Central memory CD8-positive, alpha-beta T cell (primary cell): ENCODE results near the gene MRNIP.

Experiments
- ATAC-seq: fragments of 150-1000 bp; cut with Tn5 transposase; replicated peaks from 2 replicates; pipeline ENCODE4 v1.10.0; 2022; ENCODE audit warnings: mild to moderate bottlenecking, moderate FRiP score, moderate number of reproducible peaks; ENCODE audit not compliant: poor library complexity, severe bottlenecking; ENCODE audit errors: extremely low read depth
- DNase-seq, 2 donors: peaks; one replicate each; pipeline ENCODE4 v3.0.0; 2021; ENCODE audit warnings: low spot score in 2 of 2
- H3K27ac Mint-ChIP-seq: one replicate; pipeline ENCODE4 v1.8.0; 2022; ENCODE audit warnings: low read depth, mild to moderate bottlenecking, moderate library complexity, mixed read lengths
- H3K27me3 Mint-ChIP-seq: one replicate; pipeline ENCODE4 v1.8.0; 2022; ENCODE audit warnings: mixed read lengths
- H3K36me3 Mint-ChIP-seq: one replicate; pipeline ENCODE4 v1.8.0; 2022; ENCODE audit warnings: mild to moderate bottlenecking, moderate library complexity, mixed read lengths; ENCODE audit not compliant: insufficient read depth
- H3K4me1 Mint-ChIP-seq: one replicate; pipeline ENCODE4 v1.8.0; 2022; ENCODE audit warnings: mixed read lengths
- H3K4me3 Mint-ChIP-seq: one replicate; pipeline ENCODE4 v1.8.0; 2022; ENCODE audit warnings: mild to moderate bottlenecking, moderate library complexity, mixed read lengths
- H3K9me3 Mint-ChIP-seq: one replicate; pipeline ENCODE4 v1.8.0; 2022; ENCODE audit warnings: mixed read lengths

MRNIP gene, protein sequence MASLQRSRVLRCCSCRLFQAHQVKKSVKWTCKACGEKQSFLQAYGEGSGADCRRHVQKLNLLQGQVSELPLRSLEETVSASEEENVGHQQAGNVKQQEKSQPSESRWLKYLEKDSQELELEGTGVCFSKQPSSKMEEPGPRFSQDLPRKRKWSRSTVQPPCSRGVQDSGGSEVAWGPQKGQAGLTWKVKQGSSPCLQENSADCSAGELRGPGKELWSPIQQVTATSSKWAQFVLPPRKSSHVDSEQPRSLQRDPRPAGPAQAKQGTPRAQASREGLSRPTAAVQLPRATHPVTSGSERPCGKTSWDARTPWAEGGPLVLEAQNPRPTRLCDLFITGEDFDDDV

DNA sequence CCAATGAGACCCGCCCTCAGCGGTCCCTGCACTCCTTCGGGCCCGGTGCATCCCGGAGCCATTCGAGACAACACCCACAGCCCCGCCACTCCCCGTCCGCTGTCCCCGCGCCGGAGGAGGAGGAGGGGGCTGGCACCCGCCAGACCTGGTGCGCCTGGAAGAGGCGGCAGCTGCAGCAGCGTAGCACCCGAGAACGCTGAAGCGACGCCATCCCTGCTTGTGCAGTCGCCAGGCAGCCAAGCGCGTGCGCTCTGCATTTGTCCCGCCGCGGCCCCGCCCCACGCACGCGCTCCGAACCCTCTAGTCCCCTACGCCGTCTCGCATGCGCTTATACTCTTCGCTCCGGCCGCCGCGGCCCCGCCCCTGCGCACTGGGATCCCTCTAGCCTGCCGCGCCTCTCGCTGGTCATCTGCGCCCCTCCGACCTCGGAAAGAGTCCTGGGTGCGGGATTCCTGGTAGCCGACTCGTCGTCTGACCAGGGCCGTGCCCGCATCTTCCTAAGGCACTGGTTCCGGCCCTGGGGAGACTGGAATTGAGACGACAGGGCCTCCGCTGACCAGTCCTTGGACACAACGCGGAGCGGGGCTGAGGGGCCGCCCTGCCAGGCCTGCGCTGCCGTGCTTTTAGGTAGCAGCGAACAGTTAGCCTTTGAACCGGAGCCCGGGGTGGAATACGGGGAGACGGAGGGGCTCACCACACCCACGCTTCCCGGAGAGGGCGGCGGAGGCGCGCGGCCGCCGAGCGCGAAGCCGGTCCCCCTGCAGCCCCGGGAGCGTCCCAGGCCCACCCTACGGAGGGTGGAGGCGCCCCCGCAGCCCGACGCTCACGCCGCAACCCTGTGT is at the start of gene MRNIP:
TSS of gene MRNIP (minus strand) at position 232 of the 842 bp plus-strand sequence. CDS start at position 211, 21 bp downstream.
- Mint-ChIP-seq H3K27me3 (no peaks in the 10 kb centered on the region), H3K27ac (peak within 1 kb of the TSS; percentile 84)
- peak; percentile 95 for ATAC-seq

DNA sequence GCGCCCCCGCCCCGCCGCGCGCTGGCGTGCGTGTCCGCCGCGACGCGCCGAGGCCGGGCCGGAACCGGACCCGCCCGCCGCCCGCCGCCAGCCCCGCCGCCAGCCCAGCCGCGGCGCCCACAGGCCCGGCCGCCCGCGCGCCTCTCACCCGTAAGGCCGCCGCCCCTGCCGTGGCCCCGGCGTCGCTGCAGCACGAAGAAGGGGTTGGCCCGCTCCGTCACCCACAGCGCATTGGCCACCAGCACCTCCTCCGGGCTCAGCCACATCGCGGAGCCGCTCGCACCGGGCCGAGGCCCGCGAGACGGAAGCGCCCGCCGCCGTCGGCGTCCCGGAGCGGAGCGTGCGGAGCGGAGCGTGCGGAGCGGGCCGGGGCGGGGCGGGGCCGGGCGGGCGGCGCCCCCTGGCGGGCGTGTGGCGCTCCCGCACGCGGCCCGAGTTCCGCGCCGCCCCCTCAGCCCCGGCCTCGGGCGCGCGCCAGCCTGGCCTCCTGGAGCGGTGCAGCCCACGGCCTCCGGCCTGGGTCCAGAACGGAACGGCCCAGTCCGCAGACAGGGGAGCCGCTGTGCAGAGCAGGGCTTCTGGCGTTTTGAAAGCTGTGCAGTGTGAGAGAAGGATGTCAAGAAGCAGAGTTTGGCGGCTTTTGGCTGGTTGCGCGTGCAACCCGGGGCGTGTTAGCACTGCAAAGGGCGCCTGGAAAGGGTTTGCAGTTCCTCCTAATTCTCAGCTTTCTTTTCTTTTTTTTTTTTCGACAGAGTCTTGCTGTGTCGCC is 49.1 kb upstream of the MRNIP start, which contains the start of gene TBC1D9B:
TSS of gene TBC1D9B (minus strand) at position 342 of the 769 bp plus-strand sequence. CDS start at position 266, 76 bp downstream.
- peak within 1 kb of the TSS; percentile 69 for H3K27ac Mint-ChIP-seq
- ATAC-seq: peak; percentile 89
- H3K27me3 Mint-ChIP-seq: no peaks in the 10 kb centered on the region
- peak; percentile 44 to 51 for DNase-seq
- no peaks in the 10 kb centered on the region for H3K9me3 Mint-ChIP-seq
- peaks cover 11% of the 10 kb centered on the region for H3K36me3 Mint-ChIP-seq
- H3K4me3 Mint-ChIP-seq: peak within 1 kb of the TSS; percentile 82
- H3K4me1 Mint-ChIP-seq: peaks cover 9% of the 10 kb centered on the region

More for the DNA sequence above, at the start of gene MRNIP:
- Mint-ChIP-seq H3K9me3 (no peaks in the 10 kb centered on the region), H3K4me3 (peak within 1 kb of the TSS; percentile 86), H3K36me3 (peaks cover 4% of the 10 kb centered on the region), H3K4me1 (peaks cover 8% of the 10 kb centered on the region)
- peak; percentile 70 to 76 for DNase-seq

DNA sequence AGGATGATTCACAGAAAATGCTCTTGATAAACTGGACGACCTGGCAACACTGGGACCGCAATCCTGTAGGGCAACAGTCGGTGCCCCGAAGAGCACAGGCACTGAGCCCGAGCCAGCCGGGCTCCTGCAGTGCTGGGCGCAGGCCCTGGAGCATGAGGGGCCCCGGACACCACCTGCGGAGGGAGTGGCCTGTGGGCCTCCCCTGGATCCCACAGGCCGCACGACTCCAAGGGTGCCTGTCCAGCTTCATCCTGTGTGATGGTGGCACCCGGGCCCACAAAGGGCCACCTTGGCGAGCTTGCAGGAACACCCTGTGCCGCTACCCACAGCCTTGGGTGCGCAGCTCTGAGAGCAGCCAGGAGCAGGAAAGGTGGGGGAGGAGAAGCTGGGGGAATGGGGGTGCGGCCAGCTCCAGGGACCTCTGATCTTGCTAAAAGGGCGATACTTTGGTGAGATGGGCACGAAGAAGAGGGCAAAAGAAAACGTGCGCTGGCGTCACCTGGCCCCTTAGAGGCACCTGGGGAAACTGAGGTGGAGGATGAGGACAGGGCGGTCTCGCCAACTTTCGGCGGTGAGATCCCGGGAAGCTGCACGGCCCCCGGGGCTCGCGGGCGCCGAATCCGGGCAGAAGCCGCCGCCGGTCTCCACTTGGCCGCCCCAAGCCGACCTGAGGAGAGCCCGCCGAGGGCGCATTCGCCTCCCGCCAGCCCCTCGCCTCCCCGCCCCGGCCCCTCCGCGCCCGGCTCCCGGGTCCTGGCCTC is 48.4 kb upstream of the MRNIP start:
- Mint-ChIP-seq H3K27ac (peak overlapping the region; percentile 69), H3K4me1 (peaks cover 14% of the 10 kb centered on the region), H3K9me3 (no peaks in the 10 kb centered on the region), H3K4me3 (peak overlapping the region; percentile 82), H3K36me3 (peaks cover 12% of the 10 kb centered on the region), H3K27me3 (no peaks in the 10 kb centered on the region)
- ATAC-seq: peak; percentile 11
- no peak for DNase-seq

DNA sequence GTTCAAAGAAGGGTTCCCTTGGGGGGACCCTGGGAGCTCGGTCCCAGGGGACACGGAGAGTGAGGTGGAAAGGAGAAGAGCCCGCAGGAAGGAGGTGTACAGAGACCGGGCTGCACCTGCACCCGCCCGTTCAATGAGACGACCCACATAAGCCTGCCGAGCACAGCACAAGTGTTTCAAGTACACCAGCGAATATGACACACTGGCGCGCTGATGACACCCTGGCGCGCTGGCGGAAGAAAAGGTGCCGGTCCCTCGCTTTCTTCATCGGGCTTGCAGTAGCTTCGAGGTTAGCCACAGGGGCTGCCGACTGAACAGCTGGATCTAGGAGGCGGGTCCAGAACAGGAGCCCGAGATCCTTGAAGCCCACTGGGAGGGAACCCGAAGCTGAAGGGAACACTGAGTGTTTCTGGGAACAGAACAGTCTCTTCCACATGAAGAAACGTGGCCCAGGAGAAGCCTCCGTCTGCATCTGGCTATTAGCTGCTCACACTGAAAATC is 47.7 kb upstream of the MRNIP start:
- Mint-ChIP-seq H3K4me1 (peaks cover 17% of the 10 kb centered on the region), H3K9me3 (no peaks in the 10 kb centered on the region), H3K4me3 (peak overlapping the region; percentile 82), H3K27me3 (no peaks in the 10 kb centered on the region), H3K27ac (peak overlapping the region; percentile 56), H3K36me3 (peaks cover 14% of the 10 kb centered on the region)
- DNase-seq (no peak), ATAC-seq (no peak)

DNA sequence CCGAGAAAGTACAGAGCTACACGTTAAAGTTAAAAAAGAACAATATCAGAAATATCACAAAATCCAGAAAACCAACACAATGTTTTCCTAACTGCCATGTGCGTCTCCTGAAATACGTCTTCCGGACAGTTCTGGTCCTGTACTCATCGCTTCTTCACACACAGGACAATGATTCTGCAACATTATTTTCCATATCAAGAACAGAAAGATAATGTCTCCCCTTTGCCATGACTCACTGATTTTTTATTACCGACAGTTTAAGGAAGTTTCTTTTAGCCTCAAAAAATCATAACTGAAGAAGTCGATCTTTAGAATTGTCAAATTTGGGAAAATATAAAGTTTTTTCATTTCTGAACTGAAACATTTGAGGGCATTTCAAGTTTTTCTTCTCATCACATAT is 46.5 kb upstream of the MRNIP start:
- ATAC-seq (no peak), DNase-seq (no peak)
- Mint-ChIP-seq H3K4me1 (peaks cover 17% of the 10 kb centered on the region), H3K27ac (no peak overlapping the region), H3K4me3 (no peak overlapping the region), H3K9me3 (no peaks in the 10 kb centered on the region), H3K27me3 (no peaks in the 10 kb centered on the region), H3K36me3 (peaks cover 16% of the 10 kb centered on the region)

DNA sequence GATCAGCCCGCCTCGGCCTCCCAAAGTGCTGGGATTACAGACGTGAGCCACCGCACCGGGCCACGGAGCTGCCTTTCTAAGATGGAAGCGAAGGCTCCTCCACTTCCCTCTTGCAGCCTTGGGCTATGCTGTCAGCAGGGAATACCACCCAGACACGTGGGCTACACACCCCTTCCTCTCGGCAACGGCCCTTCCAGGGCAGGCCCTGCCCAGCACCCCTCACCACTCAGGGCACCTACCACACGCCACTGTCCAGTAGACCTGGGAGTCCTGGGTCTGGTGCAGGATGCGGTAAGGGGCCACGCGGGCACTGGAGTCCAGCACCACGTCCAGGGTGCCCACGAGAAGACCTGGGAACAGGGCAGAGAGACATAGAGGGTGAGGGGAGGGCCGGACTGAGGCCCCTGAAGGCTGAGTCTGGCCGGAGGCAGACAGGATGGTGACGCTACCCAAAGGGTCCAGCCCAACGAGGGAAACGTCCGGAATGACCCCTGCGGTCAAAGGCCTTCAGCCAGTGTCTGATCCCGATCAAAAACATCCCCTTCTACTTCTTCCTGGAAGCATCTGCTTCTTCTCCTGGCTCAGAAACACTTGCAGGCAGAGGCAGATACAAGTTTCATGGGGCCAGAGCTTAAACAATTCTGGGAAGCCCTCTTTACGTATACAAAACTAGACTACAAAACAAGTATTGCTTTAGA is 46.0 kb upstream of the MRNIP start:
- DNase-seq (no peak), ATAC-seq (no peak)
- Mint-ChIP-seq H3K27ac (no peak overlapping the region), H3K4me3 (no peak overlapping the region), H3K27me3 (no peaks in the 10 kb centered on the region), H3K36me3 (peaks cover 18% of the 10 kb centered on the region), H3K4me1 (peaks cover 17% of the 10 kb centered on the region), H3K9me3 (no peaks in the 10 kb centered on the region)

DNA sequence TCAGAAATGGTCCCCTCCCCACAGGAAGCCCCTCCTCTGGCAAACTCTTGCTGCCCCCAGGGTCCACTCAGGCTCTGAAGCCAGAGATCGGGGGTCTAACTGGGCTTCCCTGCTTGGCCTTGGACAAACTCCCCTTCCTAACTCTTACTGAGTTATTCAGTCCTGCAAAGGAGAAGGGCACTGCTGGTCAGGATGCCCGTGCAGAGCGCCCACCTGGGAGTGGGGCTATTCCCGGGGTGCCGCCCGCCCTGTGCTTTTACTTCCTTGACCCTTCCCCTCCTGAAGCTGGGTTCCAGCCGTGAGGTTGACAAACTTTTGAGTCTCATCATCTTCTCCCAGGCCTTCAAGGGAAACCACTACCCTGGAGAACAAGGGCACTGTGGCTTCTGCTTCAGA is 44.1 kb upstream of the MRNIP start:
- no peak for DNase-seq
- Mint-ChIP-seq H3K9me3 (no peaks in the 10 kb centered on the region), H3K4me3 (no peak overlapping the region), H3K27ac (no peak overlapping the region), H3K36me3 (peaks cover 24% of the 10 kb centered on the region), H3K4me1 (peaks cover 17% of the 10 kb centered on the region), H3K27me3 (no peaks in the 10 kb centered on the region)
- ATAC-seq: no peak

DNA sequence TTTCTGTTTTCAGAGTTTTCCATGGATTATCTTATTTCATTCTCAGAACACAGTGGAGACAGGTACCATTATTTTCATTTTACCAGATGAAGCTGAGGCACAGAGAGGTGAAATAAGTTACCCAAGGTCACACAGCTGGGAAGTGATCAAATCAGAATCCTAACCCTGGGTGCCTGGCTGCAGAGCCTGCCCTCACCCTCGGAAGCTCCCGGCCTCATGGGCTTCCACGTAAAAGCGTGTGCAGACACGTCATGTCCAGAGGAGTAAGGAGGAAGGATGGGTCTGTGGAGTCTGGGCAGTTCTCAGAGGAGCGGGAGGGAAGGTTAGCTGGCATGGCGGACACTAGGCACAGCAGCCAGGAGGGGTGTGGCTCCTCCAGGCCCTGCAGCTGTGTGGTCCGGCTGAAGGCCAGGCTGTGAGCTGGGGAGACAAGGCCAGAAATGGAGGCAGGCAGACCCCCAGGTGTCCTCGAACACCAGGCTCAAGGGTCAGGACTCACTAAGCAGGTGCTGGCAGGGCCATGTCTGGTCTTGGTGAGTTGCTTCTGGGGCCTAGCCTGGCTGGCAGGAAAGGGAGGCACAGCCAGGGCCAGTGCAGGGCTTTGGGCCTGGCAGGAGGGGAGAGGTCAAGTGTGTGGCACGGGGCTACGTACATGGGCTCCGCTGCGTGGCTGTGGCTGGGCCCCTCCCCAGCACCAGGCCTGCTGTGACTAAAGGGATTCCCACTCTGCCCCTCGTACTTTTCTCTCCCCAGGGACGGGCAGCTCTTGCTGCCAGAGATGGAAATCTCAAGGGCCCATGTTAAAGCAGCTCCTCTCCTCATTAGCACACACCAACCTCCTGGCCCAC is 43.5 kb upstream of the MRNIP start:
- H3K4me1 Mint-ChIP-seq: peaks cover 17% of the 10 kb centered on the region
- H3K9me3 Mint-ChIP-seq: no peaks in the 10 kb centered on the region
- DNase-seq (no peak), ATAC-seq (no peak)
- H3K4me3 Mint-ChIP-seq: no peak overlapping the region
- H3K27me3 Mint-ChIP-seq: no peaks in the 10 kb centered on the region
- H3K27ac Mint-ChIP-seq: peak overlapping the region; percentile 41
- H3K36me3 Mint-ChIP-seq: peaks cover 29% of the 10 kb centered on the region

DNA sequence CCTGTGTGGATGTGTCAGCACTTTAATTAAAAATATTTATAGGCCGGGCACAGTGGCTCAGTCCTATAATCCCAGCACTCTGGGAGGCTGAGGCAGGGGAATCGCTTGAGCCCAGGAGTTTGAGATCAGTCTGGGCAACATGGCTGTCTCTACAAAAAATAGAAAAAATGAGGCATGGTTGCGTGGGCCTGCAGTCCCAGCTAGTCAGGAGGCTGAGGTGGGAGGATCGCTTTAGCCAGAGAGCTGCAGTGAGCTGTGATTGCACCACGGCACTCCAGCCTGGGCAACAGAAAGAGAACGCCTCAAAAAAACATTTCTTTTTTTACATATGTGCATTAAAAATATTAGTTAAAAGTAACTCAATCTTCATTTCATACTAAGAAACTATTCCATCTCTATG is 42.8 kb upstream of the MRNIP start:
- H3K4me1 Mint-ChIP-seq: peaks cover 17% of the 10 kb centered on the region
- no peaks in the 10 kb centered on the region for H3K9me3 Mint-ChIP-seq
- H3K36me3 Mint-ChIP-seq: peaks cover 27% of the 10 kb centered on the region
- H3K4me3 Mint-ChIP-seq: no peak overlapping the region
- no peaks in the 10 kb centered on the region for H3K27me3 Mint-ChIP-seq
- no peak for ATAC-seq
- H3K27ac Mint-ChIP-seq: peak overlapping the region; percentile 41
- no peak for DNase-seq

DNA sequence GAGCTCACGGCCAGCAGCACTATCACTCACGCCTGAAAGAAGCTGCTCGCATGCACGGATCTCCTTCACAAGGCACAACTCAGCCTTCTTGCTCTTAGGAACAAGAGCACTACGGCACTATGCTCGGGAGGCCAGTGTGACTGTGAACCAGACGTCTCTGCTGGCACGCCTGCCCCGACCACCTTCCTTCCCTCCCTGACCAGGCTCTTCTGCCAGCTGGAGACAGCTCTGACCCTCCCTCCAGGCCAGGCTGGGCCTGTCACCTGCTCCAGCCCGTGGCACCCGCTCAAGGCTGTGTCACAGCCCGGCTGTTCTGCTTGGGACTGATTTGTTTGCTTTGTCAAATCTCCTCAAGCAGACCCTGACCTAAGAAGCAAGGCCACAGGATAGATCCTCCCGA is 42.1 kb upstream of the MRNIP start:
- Mint-ChIP-seq H3K4me1 (peaks cover 11% of the 10 kb centered on the region), H3K9me3 (no peaks in the 10 kb centered on the region), H3K27me3 (no peaks in the 10 kb centered on the region), H3K4me3 (no peak overlapping the region), H3K27ac (no peak overlapping the region), H3K36me3 (peaks cover 28% of the 10 kb centered on the region)
- ATAC-seq (no peak), DNase-seq (no peak)

DNA sequence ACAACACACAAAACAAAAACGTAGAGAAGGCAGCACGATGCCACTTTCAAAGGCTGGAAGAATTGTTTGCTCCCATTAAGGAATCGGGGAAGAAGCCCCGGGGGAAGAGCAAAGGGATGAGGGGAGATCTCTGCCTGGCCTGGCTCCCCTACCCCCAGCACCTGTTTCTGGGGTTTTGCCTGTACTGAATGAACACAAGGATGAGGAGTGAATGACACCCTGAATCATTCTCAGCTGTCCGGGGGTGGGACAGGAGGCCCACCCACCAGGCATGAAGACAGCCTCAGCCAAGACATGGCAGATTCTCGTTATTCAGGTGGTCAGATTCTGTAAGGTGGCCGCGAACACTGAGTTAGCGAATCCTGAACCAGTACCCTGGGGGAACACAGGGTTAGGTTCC is 41.6 kb upstream of the MRNIP start:
- Mint-ChIP-seq H3K27me3 (no peaks in the 10 kb centered on the region), H3K36me3 (peaks cover 28% of the 10 kb centered on the region), H3K9me3 (no peaks in the 10 kb centered on the region), H3K4me1 (peaks cover 11% of the 10 kb centered on the region), H3K27ac (peak overlapping the region; percentile 55), H3K4me3 (no peak overlapping the region)
- ATAC-seq (no peak), DNase-seq (no peak)
